HEK293 (cell line): Measurements from ENCODE around the gene TRAPPC4.

Experiments
- EGR2 ChIP-seq: fragments of 450-650 bp; formaldehyde crosslinking; IDR thresholded peaks from 2 replicates; pipeline ENCODE4 v1.5.1; 2016; ENCODE audit warnings: low read depth, missing biosample characterization, missing genetic modification characterization
- GLIS1 ChIP-seq: fragments of 450-650 bp; formaldehyde crosslinking; IDR thresholded peaks from 2 replicates; pipeline ENCODE4 v1.5.1; 2016; ENCODE audit warnings: missing biosample characterization, missing genetic modification characterization
- KLF7 ChIP-seq: fragments of 450-650 bp; formaldehyde crosslinking; IDR thresholded peaks from 2 replicates; pipeline ENCODE4 v1.5.1; 2016; ENCODE audit warnings: missing biosample characterization, missing genetic modification characterization, borderline replicate concordance
- KLF8 ChIP-seq: fragments of 450-650 bp; formaldehyde crosslinking; IDR thresholded peaks from 2 replicates; pipeline ENCODE4 v1.5.1; 2016; ENCODE audit warnings: missing biosample characterization, missing genetic modification characterization
- PRDM1 ChIP-seq: fragments of 450-650 bp; formaldehyde crosslinking; IDR thresholded peaks from 2 replicates; pipeline ENCODE4; 2016; ENCODE audit warnings: missing biosample characterization, missing genetic modification characterization
- ZFP37 ChIP-seq: fragments of 450-650 bp; formaldehyde crosslinking; IDR thresholded peaks from 2 replicates; pipeline ENCODE4 v1.5.1; 2016; ENCODE audit warnings: missing biosample characterization, missing genetic modification characterization
- ZNF214 ChIP-seq: fragments of 450-650 bp; formaldehyde crosslinking; IDR thresholded peaks from 2 replicates; pipeline ENCODE4 v1.5.1; 2017; ENCODE audit warnings: missing biosample characterization, mild to moderate bottlenecking, missing genetic modification characterization, borderline replicate concordance
- ZNF24 ChIP-seq: fragments of 450-650 bp; formaldehyde crosslinking; IDR thresholded peaks from 2 replicates; pipeline ENCODE4 v1.5.1; 2016; ENCODE audit warnings: missing biosample characterization, missing genetic modification characterization
- ZNF302 ChIP-seq: fragments of 450-650 bp; formaldehyde crosslinking; IDR thresholded peaks from 2 replicates; pipeline ENCODE4 v1.5.1; 2016; ENCODE audit warnings: missing biosample characterization, missing genetic modification characterization, low read depth
- ZNF324 ChIP-seq: fragments of 450-650 bp; formaldehyde crosslinking; IDR thresholded peaks from 2 replicates; pipeline ENCODE4 v1.5.1; 2016; ENCODE audit warnings: missing biosample characterization, missing genetic modification characterization
- ZNF341 ChIP-seq: fragments of 450-650 bp; formaldehyde crosslinking; IDR thresholded peaks from 2 replicates; pipeline ENCODE4; 2016; ENCODE audit warnings: low read depth, missing biosample characterization, missing genetic modification characterization
- ZNF366 ChIP-seq: fragments of 450-650 bp; formaldehyde crosslinking; conservative IDR thresholded peaks from 2 replicates; pipeline ENCODE4 v1.5.1; 2016; ENCODE audit warnings: missing biosample characterization, missing genetic modification characterization
- ZNF530 ChIP-seq: fragments of 450-650 bp; formaldehyde crosslinking; IDR thresholded peaks from 2 replicates; pipeline ENCODE4 v1.5.1; 2016; ENCODE audit warnings: low read depth, missing biosample characterization, missing genetic modification characterization
- ZNF548 ChIP-seq: fragments of 450-650 bp; formaldehyde crosslinking; IDR thresholded peaks from 2 replicates; pipeline ENCODE4 v1.5.1; 2016; ENCODE audit warnings: missing biosample characterization, missing genetic modification characterization
- ZNF561 ChIP-seq: fragments of 450-650 bp; IDR thresholded peaks from 2 replicates; pipeline ENCODE4 v1.5.1; 2018; ENCODE audit warnings: missing biosample characterization, missing genetic modification characterization, borderline replicate concordance
- ZNF610 ChIP-seq: fragments of 450-650 bp; formaldehyde crosslinking; IDR thresholded peaks from 2 replicates; pipeline ENCODE4 v1.5.1; 2016; ENCODE audit warnings: missing biosample characterization, missing genetic modification characterization, borderline replicate concordance
- ZNF629 ChIP-seq: fragments of 450-650 bp; formaldehyde crosslinking; IDR thresholded peaks from 2 replicates; pipeline ENCODE4 v1.5.1; 2017; ENCODE audit warnings: missing biosample characterization, missing genetic modification characterization
- ZNF76 ChIP-seq: fragments of 450-650 bp; formaldehyde crosslinking; IDR thresholded peaks from 2 replicates; pipeline ENCODE4; 2016; ENCODE audit warnings: low read depth, missing biosample characterization, missing genetic modification characterization, borderline replicate concordance
- ZNF768 ChIP-seq: fragments of 450-650 bp; formaldehyde crosslinking; IDR thresholded peaks from 2 replicates; pipeline ENCODE4 v1.5.1; 2018; ENCODE audit warnings: missing biosample characterization, mild to moderate bottlenecking, missing genetic modification characterization
- ZSCAN23 ChIP-seq: fragments of 450-650 bp; formaldehyde crosslinking; IDR thresholded peaks from 2 replicates; pipeline ENCODE4 v1.5.1; 2016; ENCODE audit warnings: missing biosample characterization, missing genetic modification characterization
- TF ChIP-seq, protein P1 (sequence below): fragments of 450-650 bp; formaldehyde crosslinking; IDR thresholded peaks from 2 replicates; pipeline ENCODE4 v1.5.1; 2017; ENCODE audit warnings: missing biosample characterization, missing genetic modification characterization
- TF ChIP-seq, protein P2 (sequence below): fragments of 450-650 bp; formaldehyde crosslinking; IDR thresholded peaks from 2 replicates; pipeline ENCODE4 v1.5.0; 2017; ENCODE audit warnings: missing biosample characterization, missing genetic modification characterization, borderline replicate concordance
- TF ChIP-seq, protein P3 (sequence below): fragments of 450-650 bp; formaldehyde crosslinking; IDR thresholded peaks from 2 replicates; pipeline ENCODE4 v1.5.1; 2016; ENCODE audit warnings: missing biosample characterization, missing genetic modification characterization
- TF ChIP-seq, protein P4 (sequence below): fragments of 450-650 bp; formaldehyde crosslinking; IDR thresholded peaks from 2 replicates; pipeline ENCODE4 v1.5.1; 2016; ENCODE audit warnings: missing biosample characterization, missing genetic modification characterization
- TF ChIP-seq, protein P5 (sequence below): fragments of 450-650 bp; formaldehyde crosslinking; IDR thresholded peaks from 2 replicates; pipeline ENCODE4 v1.5.1; 2016; ENCODE audit warnings: missing biosample characterization, missing genetic modification characterization, low read depth
- TF ChIP-seq, protein P6 (sequence below): fragments of 450-650 bp; formaldehyde crosslinking; IDR thresholded peaks from 2 replicates; pipeline ENCODE4 v1.5.1; 2016; ENCODE audit warnings: missing biosample characterization, missing genetic modification characterization

The TRAPPC4 gene

DNA sequence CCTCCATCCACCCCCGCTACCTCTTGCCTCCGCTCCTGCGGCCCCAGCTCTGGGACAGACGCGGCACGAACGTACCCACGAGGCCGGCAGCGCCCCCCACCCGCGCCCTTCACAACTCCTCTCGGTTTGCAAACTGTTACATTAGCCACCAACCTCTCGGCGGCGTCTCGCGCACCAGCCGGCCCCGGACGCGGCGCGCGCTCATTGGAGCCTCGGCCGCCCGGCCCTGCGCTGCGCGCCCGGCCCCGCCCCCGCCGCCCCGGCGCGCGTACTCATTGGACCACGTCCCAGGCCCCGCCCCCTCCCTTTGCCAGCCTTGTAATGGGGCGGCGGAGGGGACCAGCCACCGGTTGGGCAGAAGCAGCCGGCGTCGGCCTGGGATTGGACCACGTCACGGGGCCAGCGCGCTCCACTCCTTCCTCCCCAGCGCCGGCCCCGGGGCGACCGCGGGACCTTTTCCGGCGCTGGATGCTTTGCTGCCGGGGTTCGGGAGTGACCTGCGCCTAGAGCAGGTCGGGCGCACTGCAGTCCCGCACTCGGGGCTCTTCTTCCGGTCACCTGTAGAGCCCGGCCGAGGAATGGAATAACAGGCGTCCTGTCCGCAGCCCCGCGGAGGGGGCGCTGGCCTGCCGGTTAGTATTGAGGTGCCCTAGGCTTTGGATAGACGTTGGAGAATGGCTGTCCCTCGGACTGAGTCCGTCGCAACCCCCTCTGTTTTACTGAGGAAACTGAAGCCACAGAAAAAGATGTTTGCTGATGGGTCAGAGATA lies 38.6 kb downstream of the TRAPPC4 start, which contains the start of gene HYOU1 (continued):
- TF ChIP-seq ZSCAN23, result no peak
- 0 out of 2 replicates have a peak, but pooled peaks have one; percentile 52 for TF ChIP-seq ZNF24 (tag by site-specific recombination)
- TF ChIP-seq KLF8 (tag by site-specific recombination), result peak; percentile 33; the same call in 1 of the 2 replicates
- TF ChIP-seq ZFP37 (tag by site-specific recombination), result no peak
- 0 out of 2 replicates have a peak, but pooled peaks have one; percentile 20 for TF ChIP-seq ZNF561
- no peak for TF ChIP-seq ZNF548 (tag by site-specific recombination)
- TF ChIP-seq, protein P1, sequence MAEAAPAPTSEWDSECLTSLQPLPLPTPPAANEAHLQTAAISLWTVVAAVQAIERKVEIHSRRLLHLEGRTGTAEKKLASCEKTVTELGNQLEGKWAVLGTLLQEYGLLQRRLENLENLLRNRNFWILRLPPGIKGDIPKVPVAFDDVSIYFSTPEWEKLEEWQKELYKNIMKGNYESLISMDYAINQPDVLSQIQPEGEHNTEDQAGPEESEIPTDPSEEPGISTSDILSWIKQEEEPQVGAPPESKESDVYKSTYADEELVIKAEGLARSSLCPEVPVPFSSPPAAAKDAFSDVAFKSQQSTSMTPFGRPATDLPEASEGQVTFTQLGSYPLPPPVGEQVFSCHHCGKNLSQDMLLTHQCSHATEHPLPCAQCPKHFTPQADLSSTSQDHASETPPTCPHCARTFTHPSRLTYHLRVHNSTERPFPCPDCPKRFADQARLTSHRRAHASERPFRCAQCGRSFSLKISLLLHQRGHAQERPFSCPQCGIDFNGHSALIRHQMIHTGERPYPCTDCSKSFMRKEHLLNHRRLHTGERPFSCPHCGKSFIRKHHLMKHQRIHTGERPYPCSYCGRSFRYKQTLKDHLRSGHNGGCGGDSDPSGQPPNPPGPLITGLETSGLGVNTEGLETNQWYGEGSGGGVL (tag by site-specific recombination), result peak; percentile 8; the same call in 1 of the 2 replicates
- no peak for TF ChIP-seq ZNF768 (tag by site-specific recombination)
- TF ChIP-seq ZNF610, result no peak
- no peak for TF ChIP-seq GLIS1 (tag by site-specific recombination)
- TF ChIP-seq ZNF366 (tag by site-specific recombination), result no peak
- no peak for TF ChIP-seq ZNF324 (tag by site-specific recombination)
- no peak for TF ChIP-seq KLF7 (tag by site-specific recombination)
- no peak for TF ChIP-seq ZNF530 (tag by site-specific recombination)
- TF ChIP-seq ZNF629 (tag by site-specific recombination), result peak; percentile 36; the same call in 1 of the 2 replicates
- TF ChIP-seq EGR2 (tag by site-specific recombination), result no peak
- no peak for TF ChIP-seq ZNF214 (tag by site-specific recombination)
- TF ChIP-seq, protein P2, sequence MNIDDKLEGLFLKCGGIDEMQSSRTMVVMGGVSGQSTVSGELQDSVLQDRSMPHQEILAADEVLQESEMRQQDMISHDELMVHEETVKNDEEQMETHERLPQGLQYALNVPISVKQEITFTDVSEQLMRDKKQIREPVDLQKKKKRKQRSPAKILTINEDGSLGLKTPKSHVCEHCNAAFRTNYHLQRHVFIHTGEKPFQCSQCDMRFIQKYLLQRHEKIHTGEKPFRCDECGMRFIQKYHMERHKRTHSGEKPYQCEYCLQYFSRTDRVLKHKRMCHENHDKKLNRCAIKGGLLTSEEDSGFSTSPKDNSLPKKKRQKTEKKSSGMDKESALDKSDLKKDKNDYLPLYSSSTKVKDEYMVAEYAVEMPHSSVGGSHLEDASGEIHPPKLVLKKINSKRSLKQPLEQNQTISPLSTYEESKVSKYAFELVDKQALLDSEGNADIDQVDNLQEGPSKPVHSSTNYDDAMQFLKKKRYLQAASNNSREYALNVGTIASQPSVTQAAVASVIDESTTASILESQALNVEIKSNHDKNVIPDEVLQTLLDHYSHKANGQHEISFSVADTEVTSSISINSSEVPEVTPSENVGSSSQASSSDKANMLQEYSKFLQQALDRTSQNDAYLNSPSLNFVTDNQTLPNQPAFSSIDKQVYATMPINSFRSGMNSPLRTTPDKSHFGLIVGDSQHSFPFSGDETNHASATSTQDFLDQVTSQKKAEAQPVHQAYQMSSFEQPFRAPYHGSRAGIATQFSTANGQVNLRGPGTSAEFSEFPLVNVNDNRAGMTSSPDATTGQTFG (tag by site-specific recombination), result no peak
- TF ChIP-seq PRDM1 (tag by site-specific recombination), result no peak
- TF ChIP-seq, protein P3, sequence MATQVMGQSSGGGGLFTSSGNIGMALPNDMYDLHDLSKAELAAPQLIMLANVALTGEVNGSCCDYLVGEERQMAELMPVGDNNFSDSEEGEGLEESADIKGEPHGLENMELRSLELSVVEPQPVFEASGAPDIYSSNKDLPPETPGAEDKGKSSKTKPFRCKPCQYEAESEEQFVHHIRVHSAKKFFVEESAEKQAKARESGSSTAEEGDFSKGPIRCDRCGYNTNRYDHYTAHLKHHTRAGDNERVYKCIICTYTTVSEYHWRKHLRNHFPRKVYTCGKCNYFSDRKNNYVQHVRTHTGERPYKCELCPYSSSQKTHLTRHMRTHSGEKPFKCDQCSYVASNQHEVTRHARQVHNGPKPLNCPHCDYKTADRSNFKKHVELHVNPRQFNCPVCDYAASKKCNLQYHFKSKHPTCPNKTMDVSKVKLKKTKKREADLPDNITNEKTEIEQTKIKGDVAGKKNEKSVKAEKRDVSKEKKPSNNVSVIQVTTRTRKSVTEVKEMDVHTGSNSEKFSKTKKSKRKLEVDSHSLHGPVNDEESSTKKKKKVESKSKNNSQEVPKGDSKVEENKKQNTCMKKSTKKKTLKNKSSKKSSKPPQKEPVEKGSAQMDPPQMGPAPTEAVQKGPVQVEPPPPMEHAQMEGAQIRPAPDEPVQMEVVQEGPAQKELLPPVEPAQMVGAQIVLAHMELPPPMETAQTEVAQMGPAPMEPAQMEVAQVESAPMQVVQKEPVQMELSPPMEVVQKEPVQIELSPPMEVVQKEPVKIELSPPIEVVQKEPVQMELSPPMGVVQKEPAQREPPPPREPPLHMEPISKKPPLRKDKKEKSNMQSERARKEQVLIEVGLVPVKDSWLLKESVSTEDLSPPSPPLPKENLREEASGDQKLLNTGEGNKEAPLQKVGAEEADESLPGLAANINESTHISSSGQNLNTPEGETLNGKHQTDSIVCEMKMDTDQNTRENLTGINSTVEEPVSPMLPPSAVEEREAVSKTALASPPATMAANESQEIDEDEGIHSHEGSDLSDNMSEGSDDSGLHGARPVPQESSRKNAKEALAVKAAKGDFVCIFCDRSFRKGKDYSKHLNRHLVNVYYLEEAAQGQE, result no peak
- TF ChIP-seq, protein P4, sequence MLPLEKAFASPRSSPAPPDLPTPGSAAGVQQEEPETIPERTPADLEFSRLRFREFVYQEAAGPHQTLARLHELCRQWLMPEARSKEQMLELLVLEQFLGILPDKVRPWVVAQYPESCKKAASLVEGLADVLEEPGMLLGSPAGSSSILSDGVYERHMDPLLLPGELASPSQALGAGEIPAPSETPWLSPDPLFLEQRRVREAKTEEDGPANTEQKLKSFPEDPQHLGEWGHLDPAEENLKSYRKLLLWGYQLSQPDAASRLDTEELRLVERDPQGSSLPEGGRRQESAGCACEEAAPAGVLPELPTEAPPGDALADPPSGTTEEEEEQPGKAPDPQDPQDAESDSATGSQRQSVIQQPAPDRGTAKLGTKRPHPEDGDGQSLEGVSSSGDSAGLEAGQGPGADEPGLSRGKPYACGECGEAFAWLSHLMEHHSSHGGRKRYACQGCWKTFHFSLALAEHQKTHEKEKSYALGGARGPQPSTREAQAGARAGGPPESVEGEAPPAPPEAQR (tag by site-specific recombination), result no peak
- peak; percentile 82 for TF ChIP-seq ZNF341 (tag by site-specific recombination)
- TF ChIP-seq, protein P5, sequence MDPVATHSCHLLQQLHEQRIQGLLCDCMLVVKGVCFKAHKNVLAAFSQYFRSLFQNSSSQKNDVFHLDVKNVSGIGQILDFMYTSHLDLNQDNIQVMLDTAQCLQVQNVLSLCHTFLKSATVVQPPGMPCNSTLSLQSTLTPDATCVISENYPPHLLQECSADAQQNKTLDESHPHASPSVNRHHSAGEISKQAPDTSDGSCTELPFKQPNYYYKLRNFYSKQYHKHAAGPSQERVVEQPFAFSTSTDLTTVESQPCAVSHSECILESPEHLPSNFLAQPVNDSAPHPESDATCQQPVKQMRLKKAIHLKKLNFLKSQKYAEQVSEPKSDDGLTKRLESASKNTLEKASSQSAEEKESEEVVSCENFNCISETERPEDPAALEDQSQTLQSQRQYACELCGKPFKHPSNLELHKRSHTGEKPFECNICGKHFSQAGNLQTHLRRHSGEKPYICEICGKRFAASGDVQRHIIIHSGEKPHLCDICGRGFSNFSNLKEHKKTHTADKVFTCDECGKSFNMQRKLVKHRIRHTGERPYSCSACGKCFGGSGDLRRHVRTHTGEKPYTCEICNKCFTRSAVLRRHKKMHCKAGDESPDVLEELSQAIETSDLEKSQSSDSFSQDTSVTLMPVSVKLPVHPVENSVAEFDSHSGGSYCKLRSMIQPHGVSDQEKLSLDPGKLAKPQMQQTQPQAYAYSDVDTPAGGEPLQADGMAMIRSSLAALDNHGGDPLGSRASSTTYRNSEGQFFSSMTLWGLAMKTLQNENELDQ, result no peak
- no peak for TF ChIP-seq ZNF76 (tag by site-specific recombination)
- TF ChIP-seq ZNF302, result no peak
- TF ChIP-seq, protein P6, sequence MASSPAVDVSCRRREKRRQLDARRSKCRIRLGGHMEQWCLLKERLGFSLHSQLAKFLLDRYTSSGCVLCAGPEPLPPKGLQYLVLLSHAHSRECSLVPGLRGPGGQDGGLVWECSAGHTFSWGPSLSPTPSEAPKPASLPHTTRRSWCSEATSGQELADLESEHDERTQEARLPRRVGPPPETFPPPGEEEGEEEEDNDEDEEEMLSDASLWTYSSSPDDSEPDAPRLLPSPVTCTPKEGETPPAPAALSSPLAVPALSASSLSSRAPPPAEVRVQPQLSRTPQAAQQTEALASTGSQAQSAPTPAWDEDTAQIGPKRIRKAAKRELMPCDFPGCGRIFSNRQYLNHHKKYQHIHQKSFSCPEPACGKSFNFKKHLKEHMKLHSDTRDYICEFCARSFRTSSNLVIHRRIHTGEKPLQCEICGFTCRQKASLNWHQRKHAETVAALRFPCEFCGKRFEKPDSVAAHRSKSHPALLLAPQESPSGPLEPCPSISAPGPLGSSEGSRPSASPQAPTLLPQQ (tag by site-specific recombination), result 0 out of 2 replicates have a peak, but pooled peaks have one; percentile 10
